Smooth muscle cell of trachea (primary cell): ENCODE results near the gene TM4SF5. TPM values are rescaled to one million over a fixed set of nuclear protein-coding genes. Genes with fewer than 3 reads are reported as not detected.

ENCODE experiments used
- total RNA-seq: library from RNA; depleted of rRNA; stranded (reverse); fragments of >200 nt; gene quantifications from 2 replicates; pipeline ENCODE4 v1.2.1, GENCODE V29; 2014

Gene TM4SF5
- not detected in 2 replicates for total RNA-seq

DNA sequence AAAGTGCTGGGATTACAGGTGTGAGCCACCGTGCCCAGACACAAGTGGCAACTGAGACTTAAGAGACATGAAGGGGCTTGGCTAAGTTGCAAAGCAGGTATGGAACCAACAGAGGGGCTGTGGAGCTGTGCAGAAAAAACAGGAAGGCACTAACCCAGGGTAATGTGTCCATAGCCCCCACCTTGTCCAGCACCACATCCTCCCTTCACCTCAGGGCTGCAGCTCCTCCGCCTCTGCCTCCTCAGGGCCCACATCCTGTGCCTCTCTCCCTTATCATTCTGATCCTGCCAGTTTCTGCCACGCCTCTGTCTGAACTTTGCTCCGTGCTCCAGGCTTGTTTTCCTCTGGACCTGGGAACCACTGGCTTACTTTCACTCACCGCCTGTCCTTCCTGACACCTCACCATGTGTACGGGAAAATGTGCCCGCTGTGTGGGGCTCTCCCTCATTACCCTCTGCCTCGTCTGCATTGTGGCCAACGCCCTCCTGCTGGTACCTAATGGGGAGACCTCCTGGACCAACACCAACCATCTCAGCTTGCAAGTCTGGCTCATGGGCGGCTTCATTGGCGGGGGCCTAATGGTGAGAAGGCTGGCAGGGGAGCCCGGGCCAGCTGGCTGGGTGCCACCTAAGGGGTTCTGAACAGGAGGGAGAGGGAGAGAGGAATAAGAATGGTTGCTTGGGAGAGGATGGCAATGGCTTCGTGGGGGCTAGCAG, at the start of gene TM4SF5:
TSS of gene TM4SF5 (plus strand) at position 368 of the 716 bp plus-strand sequence. CDS start at position 405, 37 bp downstream.

DNA sequence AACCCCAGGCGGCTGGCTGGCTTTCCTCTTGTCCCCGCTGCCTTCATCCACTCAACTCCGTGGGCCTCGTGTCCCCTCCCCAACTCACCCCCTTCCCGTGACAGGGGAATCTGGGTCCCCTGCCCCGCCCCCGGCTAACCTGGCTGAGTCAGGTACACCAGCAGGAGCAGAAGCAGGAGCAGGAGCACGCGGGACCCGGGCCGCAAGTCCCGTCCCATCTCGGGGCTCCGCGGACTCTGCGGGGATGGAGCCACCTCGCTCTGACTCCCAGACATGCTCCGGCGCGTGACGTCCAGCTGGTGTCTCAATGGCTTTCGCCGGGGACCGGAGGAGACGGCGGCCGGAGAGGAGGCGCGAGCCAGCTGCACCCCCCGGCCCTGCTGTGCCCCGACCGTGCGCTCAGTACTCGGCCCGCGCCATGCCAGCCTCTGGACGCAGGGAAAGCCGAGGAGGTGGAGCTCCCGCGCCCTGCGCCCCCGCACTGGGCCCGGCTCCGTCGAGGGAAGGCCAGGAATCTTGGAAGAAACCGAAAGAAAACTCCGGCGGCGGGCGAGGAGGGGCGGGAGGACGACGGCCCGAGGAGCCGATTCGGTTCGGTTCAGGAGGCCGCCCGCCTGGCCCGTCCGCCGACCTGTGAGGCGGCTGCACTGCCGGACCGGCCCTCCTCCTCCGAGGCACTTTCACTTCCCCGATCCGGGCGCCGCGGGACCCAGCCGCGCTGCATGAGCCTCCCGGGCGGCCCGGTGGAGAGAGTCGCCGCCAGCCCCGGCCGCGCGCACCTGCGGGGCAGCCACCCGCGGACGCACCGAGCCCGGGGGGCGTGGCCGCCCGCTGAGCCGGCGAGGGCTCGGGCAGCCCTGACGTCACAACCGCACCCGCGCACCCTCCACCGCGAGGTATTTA, 32.3 kb upstream of the TM4SF5 start, which contains the start of the genes CXCL16 and ZMYND15:
TSS of gene CXCL16 (minus strand) at position 807 of the 903 bp plus-strand sequence. CDS start at position 218, 589 bp downstream.
TSS of gene ZMYND15 (plus strand) at position 712 of the 903 bp plus-strand sequence. CDS start 716 bp downstream, outside the sequence.

DNA sequence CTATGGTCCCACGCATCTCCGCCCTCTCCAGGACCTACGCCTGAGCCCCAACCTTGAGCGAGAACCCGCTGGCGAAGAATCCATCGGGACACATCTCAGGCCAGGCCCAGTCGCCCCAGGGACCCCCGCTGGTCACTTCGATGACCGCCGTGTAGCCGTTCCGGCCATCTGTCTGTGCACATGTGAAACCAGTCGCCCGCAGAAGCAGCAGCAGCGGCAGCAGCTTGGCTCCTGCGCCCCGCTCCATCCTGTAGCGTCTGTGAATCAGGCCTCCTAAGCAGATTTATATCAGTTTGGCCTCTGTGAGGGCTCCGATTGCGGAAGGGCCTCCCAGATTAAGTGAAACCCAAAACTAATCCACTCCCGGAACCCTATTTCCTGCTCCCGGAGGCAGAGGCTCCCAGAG, 14.4 kb downstream of the TM4SF5 start, which contains the start of gene VMO1:
TSS of gene VMO1 (minus strand) at position 259 of the 406 bp plus-strand sequence. CDS start at position 247, 12 bp downstream.

DNA sequence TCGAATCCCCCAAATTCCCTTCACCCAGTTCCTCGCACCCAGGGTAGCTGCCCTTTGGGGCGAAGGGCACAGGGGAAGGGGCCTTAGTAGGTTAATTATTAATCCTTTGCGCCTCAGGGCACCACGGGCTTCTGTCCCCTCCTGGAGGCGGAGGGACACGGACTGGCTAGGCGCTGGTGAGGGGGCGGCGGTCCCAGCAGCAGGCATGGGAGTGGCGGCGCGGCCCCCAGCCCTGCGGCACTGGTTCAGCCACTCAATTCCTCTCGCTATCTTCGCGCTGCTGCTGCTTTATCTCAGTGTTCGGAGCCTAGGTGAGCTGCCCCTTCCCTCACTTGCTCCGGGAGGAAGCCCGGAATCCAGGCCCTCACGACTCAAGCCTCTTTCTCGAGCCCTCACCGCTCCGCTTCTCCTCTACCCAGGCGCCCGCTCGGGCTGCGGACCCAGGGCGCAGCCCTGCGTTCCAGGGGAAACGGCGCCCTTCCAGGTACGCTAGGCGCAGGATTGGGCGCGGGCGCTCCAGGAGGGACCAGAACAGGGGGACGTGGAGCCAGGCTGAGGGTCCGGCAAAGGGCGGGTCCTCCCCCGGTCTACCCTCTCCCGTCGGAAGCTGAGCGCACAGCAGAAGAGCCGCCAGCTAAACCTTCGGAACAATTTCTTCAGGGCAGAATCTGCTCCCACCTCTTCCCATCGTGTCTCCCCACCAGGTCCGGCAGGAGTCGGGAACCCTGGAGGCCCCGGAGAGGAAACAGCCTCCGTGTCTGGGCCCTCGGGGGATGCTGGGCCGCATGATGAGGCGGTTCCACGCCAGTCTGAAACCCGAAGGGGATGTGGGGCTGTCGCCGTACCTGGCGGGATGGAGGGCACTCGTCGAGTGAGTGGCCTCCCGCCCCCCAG, 17.4 kb downstream of the TM4SF5 start, which contains the start of gene GLTPD2:
TSS of gene GLTPD2 (plus strand) at position 158 of the 894 bp plus-strand sequence. CDS start at position 206, 48 bp downstream.

GRCh38 chr17:4802228-4802627, 30.5 kb downstream of the TM4SF5 start, which contains the start of gene C17orf114:
Gene C17orf114 (minus strand): TSS chr17:4802328.

DNA sequence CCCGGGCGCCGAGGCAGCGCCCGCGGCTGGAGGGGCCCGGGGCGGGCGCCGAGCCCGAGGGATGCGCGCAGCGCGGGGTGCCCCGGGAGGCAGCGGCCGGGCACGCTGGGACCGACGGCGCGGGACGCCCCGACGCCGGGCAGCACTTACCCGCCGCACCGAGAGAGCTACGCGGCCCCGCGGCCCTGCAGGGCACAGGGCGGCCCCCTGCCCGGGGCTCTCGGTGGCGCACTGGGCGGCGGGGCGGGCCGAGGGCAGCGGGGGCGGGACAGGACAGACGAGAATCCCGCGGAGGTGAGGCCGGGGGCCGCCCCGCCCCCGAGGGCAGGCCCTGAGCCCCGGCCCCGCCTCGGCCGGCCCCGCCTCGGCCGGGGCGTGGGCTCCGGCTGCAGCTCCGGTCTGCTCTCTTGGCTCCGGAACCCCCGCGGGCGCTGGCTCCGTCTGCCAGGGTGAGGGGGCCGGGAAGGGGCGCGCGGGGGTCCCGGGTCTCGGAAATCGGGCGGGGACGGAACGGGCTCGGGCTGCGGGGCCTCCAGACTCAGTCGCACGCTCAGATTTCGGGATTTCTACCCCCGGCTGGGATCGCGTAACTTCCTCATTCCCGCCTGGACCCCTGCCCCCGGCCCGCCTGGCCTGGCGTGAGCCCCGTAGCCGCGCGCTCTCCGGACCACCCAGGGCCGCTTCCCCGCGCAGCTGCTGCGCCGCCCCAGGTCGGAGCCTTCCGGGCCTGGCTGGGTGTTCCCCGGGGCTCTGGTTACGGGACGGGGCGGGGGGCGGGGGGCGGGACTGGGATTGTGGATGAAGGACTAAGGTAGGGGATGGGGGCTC, 35.3 kb downstream of the TM4SF5 start, which contains the start of gene PLD2:
TSS of gene PLD2 (plus strand) at position 376 of the 828 bp plus-strand sequence. CDS start 621 bp downstream, outside the sequence.

Other genes starting within 250 kb of the TM4SF5 start
- 41.3 and 61.7 TPM in 2 replicates for gene MYBBP1A, start 216.5 kb upstream of the TM4SF5 start, total RNA-seq
- gene GGT6, start 211.3 kb upstream of the TM4SF5 start, total RNA-seq = not detected in 2 replicates
- 0.15 and 1.2 TPM in 2 replicates for gene SMTNL2, start 187.4 kb upstream of the TM4SF5 start, total RNA-seq
- not detected in 2 replicates for gene ALOX15, start 130.2 kb upstream of the TM4SF5 start, total RNA-seq
- 31.1 and 36.1 TPM in 2 replicates for gene PELP1, start 67.7 kb upstream of the TM4SF5 start, total RNA-seq
- gene ARRB2, start 61.3 kb upstream of the TM4SF5 start, total RNA-seq = 3.8 and 4.6 TPM in 2 replicates
- 14.0 and 15.9 TPM in 2 replicates for gene MED11, start 40.5 kb upstream of the TM4SF5 start, total RNA-seq
- 0.15 and 0.33 TPM in 2 replicates for gene ZMYND15, start 32.1 kb upstream of the TM4SF5 start, total RNA-seq
- 2.0 TPM in 1 of 2 replicates, not detected in the other for gene CXCL16, start 32.0 kb upstream of the TM4SF5 start, total RNA-seq
- gene VMO1, start 14.5 kb downstream of the TM4SF5 start, total RNA-seq = 0.83 and 1.0 TPM in 2 replicates
- not detected in 2 replicates for gene GLTPD2, start 17.1 kb downstream of the TM4SF5 start, total RNA-seq
- 97.4 and 218 TPM in 2 replicates for gene PSMB6, start 24.3 kb downstream of the TM4SF5 start, total RNA-seq
- gene PLD2, start 35.3 kb downstream of the TM4SF5 start, total RNA-seq = 29.8 and 30.1 TPM in 2 replicates
- 39.4 and 40.6 TPM in 2 replicates for gene MINK1, start 61.5 kb downstream of the TM4SF5 start, total RNA-seq
- 1.9 and 5.0 TPM in 2 replicates for gene C17orf107, start 127.7 kb downstream of the TM4SF5 start, total RNA-seq
- gene CHRNE, start 131.2 kb downstream of the TM4SF5 start, total RNA-seq = 0.87 and 1.2 TPM in 2 replicates
- not detected in 2 replicates for gene GP1BA, start 160.4 kb downstream of the TM4SF5 start, total RNA-seq
- gene SLC25A11, start 168.2 kb downstream of the TM4SF5 start, total RNA-seq = 49.3 and 52.8 TPM in 2 replicates
- gene RNF167, start 168.4 kb downstream of the TM4SF5 start, total RNA-seq = 24.0 and 30.8 TPM in 2 replicates
- gene PFN1, start 176.6 kb downstream of the TM4SF5 start, total RNA-seq = 605 and 662 TPM in 2 replicates
- 2.3 and 3.6 TPM in 2 replicates for gene ENO3, start 179.2 kb downstream of the TM4SF5 start, total RNA-seq
- gene SPAG7, start 195.9 kb downstream of the TM4SF5 start, total RNA-seq = 43.2 and 56.1 TPM in 2 replicates
- gene CAMTA2, start 215.8 kb downstream of the TM4SF5 start, total RNA-seq = 16.7 and 20.3 TPM in 2 replicates
- gene INCA1, start 225.6 kb downstream of the TM4SF5 start, total RNA-seq = 0.66 TPM in 1 of 2 replicates, not detected in the other
- 65.3 and 110 TPM in 2 replicates for gene KIF1C, start 226.1 kb downstream of the TM4SF5 start, total RNA-seq